Aorta (tissue), 5 donors: Measurements from ENCODE around the gene GRIK4. TPM values are rescaled to one million over a fixed set of nuclear protein-coding genes. Genes with fewer than 3 reads are reported as not detected.

Experiments used
- ATAC-seq: fragments of 200-7000 bp; cut with Tn5 transposase; one replicate; pipeline ENCODE4 v1.9.1; 2022; ENCODE audit warnings: moderate library complexity; ENCODE audit not compliant: low FRiP score
- DNase-seq, 2 donors: peaks; one replicate each; pipeline ENCODE4 v3.0.0-alpha.2; 2020
- H3K27ac ChIP-seq, 2 donors: one replicate each; pipeline ENCODE4 v1.5.1; 2013; ENCODE audit warnings: low read length in 2 of 2, mild to moderate bottlenecking in 2 of 2, moderate library complexity in 2 of 2, control low read depth in 1 of 2, inconsistent platforms in 1 of 2, low read depth in 1 of 2
- H3K27me3 ChIP-seq, 2 donors: one replicate each; pipeline ENCODE4 v1.6.1; 2013; ENCODE audit warnings: control low read depth in 1 of 2, low read length in 1 of 2, mild to moderate bottlenecking in 1 of 2, moderate library complexity in 1 of 2; ENCODE audit not compliant: insufficient read depth in 2 of 2, control insufficient read depth in 1 of 2
- H3K36me3 ChIP-seq, 2 donors: one replicate each; pipeline ENCODE4 v1.6.1; 2013; ENCODE audit warnings: control low read depth in 1 of 2, low read length in 1 of 2, mild to moderate bottlenecking in 1 of 2; ENCODE audit not compliant: insufficient read depth in 2 of 2, control insufficient read depth in 1 of 2
- H3K4me1 ChIP-seq, 2 donors: one replicate each; pipeline ENCODE4 v1.6.1; 2013; ENCODE audit warnings: low read length in 2 of 2, control low read depth in 1 of 2, mild to moderate bottlenecking in 1 of 2, moderate library complexity in 1 of 2; ENCODE audit not compliant: insufficient read depth in 2 of 2, control insufficient read depth in 1 of 2
- H3K4me3 ChIP-seq, 2 donors: one replicate each; pipeline ENCODE4 v1.5.1; 2013; ENCODE audit warnings: low read length in 2 of 2, control low read depth in 1 of 2, mild to moderate bottlenecking in 1 of 2
- H3K9me3 ChIP-seq: one replicate; pipeline ENCODE4 v1.6.1; 2013; ENCODE audit warnings: mild to moderate bottlenecking, low read length; ENCODE audit not compliant: control insufficient read depth
- WGBS, 2 donors: extraction: QIAGEN DNeasy Blood & Tissue Kit; methylation state at CpG; one replicate each; pipeline ENCODE4 v1.1.7; 2013; 5-methylcytosine and 5-hydroxymethylcytosine counted together
- intact Hi-C, 2 donors: fragments of 100-400 bp; cut with DNase I; formaldehyde crosslinking; loops; one replicate each; pipeline versions ENCODE4 v1.14.2 to v1.15.0; 2022
- polyA plus RNA-seq, 2 donors: library from polyadenylated mRNA; stranded (reverse); fragments of 200-250 nt; gene quantifications; one replicate each; pipeline ENCODE4 v1.2.3, GENCODE V29; 2013
- total RNA-seq, 2 donors: library from RNA; stranded (reverse); fragmentation: NEBNext Ultra II Directional; extraction: Animal tissue kit (Norgen Biotek cat#: 25700); gene quantifications; one replicate each; pipeline ENCODE4 v1.2.1, GENCODE V29; 2021
- donor health status: healthy with polysubstance abuse.
- donor health status: Bipolar disorder and iron deficiency.
- donor health status: DM: no; HTN: no; CAD: no.
- donor health status: DM: no; HTN: no; CAD: no.
- donor health status: DM: yes; HTN: yes; CAD: no.

Gene GRIK4
- total and polyA plus RNA-seq, 4 donors, result not detected

- Histone ChIP-seq H3K27ac (no peak overlapping the region), H3K4me3 (no peak overlapping the region), H3K27me3 (no peaks in the 10 kb centered on the region), H3K4me1 (no peaks in the 10 kb centered on the region), H3K36me3 (no peaks in the 10 kb centered on the region), H3K9me3 (no peaks in the 10 kb centered on the region)
- DNase-seq (no peak), ATAC-seq (no peak)
- intact Hi-C loops, result no loop called here
- 92 to 97% methylated on average over 5 of the region's 5 CpGs for WGBS, 2 donors
Measured at GRCh38 chr11:120909676-120910416, 398.3 kb downstream of the GRIK4 start.

GRCh38 chr11:120911943-120912342, 400.4 kb downstream of the GRIK4 start:
- DNase-seq, result no peak
- 72 to 75% methylated on average over 3 of the region's 3 CpGs for WGBS, 2 donors
- Histone ChIP-seq H3K4me1 (no peaks in the 10 kb centered on the region), H3K27me3 (no peaks in the 10 kb centered on the region), H3K27ac (no peak overlapping the region), H3K9me3 (no peaks in the 10 kb centered on the region), H3K4me3 (no peak overlapping the region), H3K36me3 (no peaks in the 10 kb centered on the region)
- no peak for ATAC-seq
- intact Hi-C loops, result no loop called here

- intact Hi-C loops, result no loop called here
- no peak for ATAC-seq
- 46 to 54% methylated on average over 5 of the region's 5 CpGs for WGBS, 2 donors
- Histone ChIP-seq H3K27me3 (no peaks in the 10 kb centered on the region), H3K4me1 (no peaks in the 10 kb centered on the region), H3K4me3 (no peak overlapping the region), H3K36me3 (no peaks in the 10 kb centered on the region), H3K27ac (no peak overlapping the region), H3K9me3 (no peaks in the 10 kb centered on the region)
- no peak for DNase-seq
Measured at GRCh38 chr11:120912504-120912903, 401.0 kb downstream of the GRIK4 start.

- Histone ChIP-seq H3K27ac (no peak overlapping the region), H3K27me3 (no peaks in the 10 kb centered on the region), H3K36me3 (no peaks in the 10 kb centered on the region), H3K4me1 (no peaks in the 10 kb centered on the region), H3K9me3 (no peaks in the 10 kb centered on the region), H3K4me3 (no peak overlapping the region)
- DNase-seq (no peak), ATAC-seq (no peak)
- intact Hi-C loops, result no loop called here
- WGBS, 2 donors, result 82 to 92% methylated on average over 2 of the region's 2 CpGs
Measured at GRCh38 chr11:120912915-120913314, 401.4 kb downstream of the GRIK4 start.

GRCh38 chr11:120914021-120914420, 402.5 kb downstream of the GRIK4 start:
- Histone ChIP-seq H3K27ac (no peak overlapping the region), H3K4me1 (no peaks in the 10 kb centered on the region), H3K9me3 (no peaks in the 10 kb centered on the region), H3K4me3 (no peak overlapping the region), H3K27me3 (no peaks in the 10 kb centered on the region), H3K36me3 (no peaks in the 10 kb centered on the region)
- DNase-seq (no peak), ATAC-seq (no peak)
- 77 to 90% methylated on average over 5 of the region's 5 CpGs for WGBS, 2 donors
- intact Hi-C loops, result no loop called here

- Histone ChIP-seq H3K9me3 (no peaks in the 10 kb centered on the region), H3K4me3 (no peak overlapping the region), H3K27me3 (no peaks in the 10 kb centered on the region), H3K36me3 (no peaks in the 10 kb centered on the region), H3K27ac (no peak overlapping the region), H3K4me1 (no peaks in the 10 kb centered on the region)
- no peak for ATAC-seq
- no peak for DNase-seq
- 85 to 88% methylated on average over 4 of the region's 4 CpGs for WGBS, 2 donors
- intact Hi-C loops, result no loop called here
Measured at GRCh38 chr11:120914601-120915000, 403.1 kb downstream of the GRIK4 start.

- Histone ChIP-seq H3K4me1 (no peaks in the 10 kb centered on the region), H3K4me3 (no peak overlapping the region), H3K27ac (no peak overlapping the region), H3K9me3 (no peaks in the 10 kb centered on the region), H3K36me3 (no peaks in the 10 kb centered on the region), H3K27me3 (no peaks in the 10 kb centered on the region)
- ATAC-seq, result no peak
- WGBS, 2 donors, result 69 to 76% methylated on average over 6 of the region's 6 CpGs
- intact Hi-C loops, result no loop called here
- DNase-seq, result no peak
Measured at GRCh38 chr11:120917559-120918239, 406.2 kb downstream of the GRIK4 start.

GRCh38 chr11:120918257-120918656, 406.7 kb downstream of the GRIK4 start:
- no peak for ATAC-seq
- Histone ChIP-seq H3K4me1 (no peaks in the 10 kb centered on the region), H3K36me3 (no peaks in the 10 kb centered on the region), H3K27me3 (no peaks in the 10 kb centered on the region), H3K4me3 (no peak overlapping the region), H3K9me3 (no peaks in the 10 kb centered on the region), H3K27ac (no peak overlapping the region)
- intact Hi-C loops, result no loop called here
- WGBS, 2 donors, result 65 to 68% methylated on average over 3 of the region's 3 CpGs
- no peak for DNase-seq

- WGBS, 2 donors, result 85 to 90% methylated on average over 7 of the region's 7 CpGs
- Histone ChIP-seq H3K9me3 (no peaks in the 10 kb centered on the region), H3K27me3 (no peaks in the 10 kb centered on the region), H3K27ac (no peak overlapping the region), H3K4me1 (no peaks in the 10 kb centered on the region), H3K36me3 (no peaks in the 10 kb centered on the region), H3K4me3 (no peak overlapping the region)
- intact Hi-C loops, result no loop called here
- no peak for ATAC-seq
- DNase-seq, result no peak
Measured at GRCh38 chr11:120919045-120919444, 407.5 kb downstream of the GRIK4 start.
